ENCODE results near the gene CALML5. TPM values are rescaled to one million over a fixed set of nuclear protein-coding genes. Genes with fewer than 3 reads are reported as not detected.
"Not testable (repeated sequence)": the region's sequence is repeated elsewhere in the genome, so short reads cannot be mapped to it uniquely, and the experiment has no call there.

The CALML5 gene
- total RNA-seq, 1 donor from 2014 or later: not detected

- Histone ChIP-seq H3K36me3 (ENCODE audit: control insufficient read depth, insufficient read depth, low read length) (no peaks in the 10 kb centered on the region), H3K4me3 (ENCODE audit: low read depth, low read length) (no peak overlapping the region)
- TF ChIP-seq CTCF (IDR thresholded peaks at IDR 0.05; ENCODE audit: insufficient read depth, low read length, poor library complexity, severe bottlenecking): no peak
These were observed 20.6 kb downstream of the CALML5 start for GRCh38 chr10:5478694-5479305.

GRCh38 chr10:5477948-5478693, 21.2 kb downstream of the CALML5 start:
- Histone ChIP-seq H3K4me3 (ENCODE audit: low read depth, low read length) (no peak overlapping the region), H3K36me3 (ENCODE audit: control insufficient read depth, insufficient read depth, low read length) (no peaks in the 10 kb centered on the region), H3K27me3 (ENCODE audit: control insufficient read depth, insufficient read depth, low read length) (no peaks in the 10 kb centered on the region)
- no peak for DNase-seq (ENCODE audit: low read depth)
- no peak for TF ChIP-seq CTCF (IDR thresholded peaks at IDR 0.05; ENCODE audit: insufficient read depth, low read length, poor library complexity, severe bottlenecking)

More at GRCh38 chr10:5478694-5479305, 20.6 kb downstream of the CALML5 start:
- no peak for DNase-seq (ENCODE audit: low read depth)
- no peaks in the 10 kb centered on the region for H3K27me3 ChIP-seq (ENCODE audit: control insufficient read depth, insufficient read depth, low read length)

GRCh38 chr10:5476918-5477525, 22.3 kb downstream of the CALML5 start:
- H3K36me3 ChIP-seq (ENCODE audit: control insufficient read depth, insufficient read depth, low read length): no peaks in the 10 kb centered on the region
- no peak overlapping the region for H3K4me3 ChIP-seq (ENCODE audit: low read depth, low read length)
- H3K27me3 ChIP-seq (ENCODE audit: control insufficient read depth, insufficient read depth, low read length): no peaks in the 10 kb centered on the region
- no peak for DNase-seq (ENCODE audit: low read depth)
- no peak for TF ChIP-seq CTCF (IDR thresholded peaks at IDR 0.05; ENCODE audit: insufficient read depth, low read length, poor library complexity, severe bottlenecking)

GRCh38 chr10:5475974-5476807, 23.2 kb downstream of the CALML5 start:
- DNase-seq (ENCODE audit: low read depth); H3K4me3 ChIP-seq (ENCODE audit: low read depth, low read length); H3K36me3 ChIP-seq (ENCODE audit: control insufficient read depth, insufficient read depth, low read length); H3K27me3 ChIP-seq (ENCODE audit: control insufficient read depth, insufficient read depth, low read length): not testable (repeated sequence)

GRCh38 chr10:5475088-5475487, 24.3 kb downstream of the CALML5 start:
- H3K4me3 ChIP-seq (ENCODE audit: low read depth, low read length); H3K36me3 ChIP-seq (ENCODE audit: control insufficient read depth, insufficient read depth, low read length); H3K27me3 ChIP-seq (ENCODE audit: control insufficient read depth, insufficient read depth, low read length); DNase-seq (ENCODE audit: low read depth): not testable (repeated sequence)

GRCh38 chr10:5474642-5475041, 24.7 kb downstream of the CALML5 start:
- DNase-seq (ENCODE audit: low read depth); H3K36me3 ChIP-seq (ENCODE audit: control insufficient read depth, insufficient read depth, low read length); H3K27me3 ChIP-seq (ENCODE audit: control insufficient read depth, insufficient read depth, low read length); H3K4me3 ChIP-seq (ENCODE audit: low read depth, low read length): not testable (repeated sequence)
